ENCODE results near the gene ADGRG2.

The ADGRG2 gene

DNA sequence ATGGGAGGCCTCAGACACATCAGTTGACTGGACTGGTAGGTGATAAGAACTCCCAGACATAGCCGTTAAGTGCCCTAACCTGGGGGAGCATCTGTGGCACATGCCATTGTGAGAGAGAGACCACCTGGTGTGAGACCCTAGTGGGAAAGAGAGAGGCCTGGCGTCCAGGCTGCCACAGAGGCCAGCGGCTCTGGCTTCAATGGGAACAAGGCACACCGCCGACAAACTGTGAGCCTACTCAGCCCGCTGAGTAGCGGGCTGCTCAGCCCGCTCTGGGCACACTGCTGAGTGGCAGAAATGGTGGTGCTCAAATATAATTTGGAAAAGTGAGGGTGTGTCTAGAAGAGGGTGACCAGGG is 172.3 kb downstream of the ADGRG2 start:
- DNase-seq (ENCODE audit: low spot score) = no peak

DNA sequence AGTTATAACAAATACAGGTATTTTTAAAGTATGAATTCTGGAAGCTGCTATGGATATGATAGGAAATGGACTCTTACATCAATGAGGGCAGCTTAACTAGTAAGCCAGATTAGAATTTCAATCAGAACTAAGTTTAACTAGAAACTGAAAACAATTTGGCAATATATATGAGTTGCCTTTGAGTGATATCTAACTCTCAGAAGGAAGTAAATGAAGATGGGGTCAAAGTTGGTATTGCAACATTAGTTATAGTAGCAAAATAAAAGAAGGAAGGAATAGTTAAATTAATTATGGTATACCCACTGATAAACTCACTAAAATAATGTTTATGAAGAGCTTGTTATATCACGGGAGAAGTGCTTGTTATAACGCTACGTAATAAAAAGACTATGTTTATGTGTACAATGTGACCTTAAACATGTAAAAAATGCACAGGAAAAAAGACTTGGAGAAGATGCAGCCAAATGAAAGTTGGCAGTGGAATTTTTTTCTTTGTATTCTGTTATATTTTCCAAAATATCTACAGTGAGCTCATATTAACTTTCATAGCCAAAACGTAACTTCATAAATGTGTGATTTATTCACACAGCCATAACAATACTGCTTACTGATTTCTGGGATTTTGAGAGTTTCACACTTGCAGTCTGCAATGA is 172.9 kb downstream of the ADGRG2 start:
- no peak for DNase-seq (ENCODE audit: low spot score)

DNA sequence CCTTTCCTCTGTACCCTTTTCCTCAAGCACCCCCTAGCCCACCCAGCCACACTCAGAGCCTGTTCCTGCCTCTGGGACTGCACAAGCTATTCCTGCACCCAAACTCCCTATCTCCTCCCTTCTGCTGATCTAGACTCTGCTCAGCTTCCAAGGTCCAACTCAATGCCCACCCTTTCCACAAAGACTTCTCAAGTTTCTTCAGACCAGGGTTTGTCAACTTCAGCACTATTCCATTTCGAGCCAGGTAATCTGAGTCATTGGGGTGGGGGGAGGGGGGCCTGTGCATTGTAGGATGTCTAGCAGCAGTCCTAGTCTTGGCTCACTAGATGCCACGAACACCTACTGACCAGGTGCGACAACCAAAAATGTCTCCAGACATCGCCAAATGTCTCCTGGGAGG is 175.7 kb downstream of the ADGRG2 start:
- no peak for DNase-seq (ENCODE audit: low spot score)

DNA sequence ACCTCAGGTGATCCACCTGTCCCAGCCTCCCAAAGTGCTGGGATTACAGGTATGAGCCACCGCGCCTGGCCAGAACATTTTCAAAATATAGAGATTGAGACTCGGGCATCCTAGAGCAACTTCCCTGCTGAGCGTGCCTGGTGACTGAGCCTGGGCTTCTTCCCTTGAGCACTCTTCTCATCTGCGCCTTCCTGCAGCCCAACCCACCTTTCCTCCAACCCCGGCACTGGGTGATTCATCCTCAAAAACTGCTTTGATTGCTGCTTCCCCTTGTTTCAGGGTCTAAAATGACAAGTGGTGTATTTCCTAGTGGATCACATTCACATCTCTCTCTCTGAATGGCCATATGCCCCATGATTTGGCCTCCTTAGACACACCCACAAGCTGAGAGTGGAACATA is 176.1 kb downstream of the ADGRG2 start:
- DNase-seq (ENCODE audit: low spot score) = no peak

GRCh38 chrX:18945483-18945882 is 176.8 kb downstream of the ADGRG2 start:
- DNase-seq (ENCODE audit: low spot score) = no peak

DNA sequence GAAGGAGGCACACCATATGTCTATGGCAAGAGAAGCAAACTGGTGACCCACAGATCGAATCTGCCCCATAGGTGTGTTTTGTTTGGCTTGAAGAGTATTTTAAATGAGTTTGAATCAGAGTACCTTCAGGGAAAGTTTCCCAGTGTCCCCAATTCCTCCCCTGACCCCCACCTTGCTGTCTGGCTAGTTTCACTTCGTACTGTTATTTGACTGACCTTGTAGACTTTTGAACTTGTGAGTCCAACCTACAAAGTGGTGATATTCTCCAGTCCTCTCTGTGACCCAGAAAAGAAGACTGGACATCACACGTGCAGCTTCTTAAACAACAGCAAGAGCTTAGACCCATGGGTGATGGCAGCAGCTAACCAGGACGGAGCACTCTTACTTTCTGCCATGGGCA is 177.8 kb downstream of the ADGRG2 start:
- DNase-seq (ENCODE audit: low spot score) = no peak

- DNase-seq (ENCODE audit: low spot score) = no peak
Measured at GRCh38 chrX:18941896-18942295, 180.4 kb downstream of the ADGRG2 start.

All from CD4-positive, alpha-beta T cell treated with Interleukin-6 at 100 ng/mL for 8 hours (primary cell).